Activated naive CD8-positive, alpha-beta T cell treated with anti-CD3 and anti-CD28 coated beads, Interleukin-2, amount 10 ng/mL, durations not matched to agents 7 days and 5 days (primary cell): ENCODE measurements around the gene EFCAB14. TPM values are rescaled to one million over a fixed set of nuclear protein-coding genes. Genes with fewer than 3 reads are reported as not detected.
"Not testable (repeated sequence)": the region's sequence is repeated elsewhere in the genome, so short reads cannot be mapped to it uniquely, and the experiment has no call there.

Experiments used
- ATAC-seq: fragments of 150-1000 bp; cut with Tn5 transposase; one replicate; pipeline ENCODE4 v1.10.0; 2021; ENCODE audit warnings: low read depth, moderate library complexity
- POLR2A ChIA-PET: fragments of 350-600 bp; sonication (Branson Sonifier 250); formaldehyde crosslinking; loops from one replicate; lab custom pipeline; 2021; ENCODE audit warnings: antibody characterized with exemption; lab: Charles Lee
- DNase-seq: peaks from one replicate; pipeline ENCODE4 v3.0.0; 2021
- H3K27ac Mint-ChIP-seq: one replicate; pipeline ENCODE4 v1.8.0; 2022; ENCODE audit warnings: mild to moderate bottlenecking, mixed read lengths
- H3K27me3 Mint-ChIP-seq: one replicate; pipeline ENCODE4 v1.8.0; 2022; ENCODE audit warnings: mild to moderate bottlenecking, moderate library complexity, mixed read lengths
- H3K36me3 Mint-ChIP-seq: one replicate; pipeline ENCODE4 v1.8.0; 2021; ENCODE audit warnings: mild to moderate bottlenecking, mixed read lengths
- H3K4me1 Mint-ChIP-seq: one replicate; pipeline ENCODE4 v1.8.0; 2021; ENCODE audit warnings: mixed read lengths
- H3K4me3 Mint-ChIP-seq: one replicate; pipeline ENCODE4 v1.8.0; 2022; ENCODE audit warnings: mild to moderate bottlenecking, moderate library complexity, mixed read lengths
- H3K9me3 Mint-ChIP-seq: one replicate; pipeline ENCODE4 v1.8.0; 2021; ENCODE audit warnings: mixed read lengths
- total RNA-seq, 2 experiments: library from RNA; stranded (reverse); gene quantifications; one replicate each; pipeline ENCODE4 v1.2.3, GENCODE V29; 2021

EFCAB14 gene
- total RNA-seq, 2 experiments from 2014 or later: 77.4 to 84.2 TPM

DNA sequence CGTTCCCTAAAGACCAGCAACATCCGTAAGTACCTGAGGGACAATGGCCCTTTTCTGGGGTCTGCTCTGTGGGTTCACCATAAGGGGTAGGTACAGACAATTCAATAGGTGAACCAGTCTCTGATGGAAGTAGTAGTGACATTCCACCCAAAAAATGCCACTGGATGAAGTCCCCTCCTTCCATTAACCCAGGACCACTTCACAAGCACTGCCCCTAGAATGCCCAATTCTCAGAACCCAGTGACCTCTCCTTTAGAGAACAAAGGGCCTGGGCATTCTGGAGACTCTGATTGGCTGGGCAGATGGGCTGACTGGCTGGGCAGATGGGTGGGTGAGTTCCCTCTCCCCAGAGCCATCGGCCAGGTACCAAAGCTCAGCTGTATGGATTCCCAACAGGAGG, 47.4 kb downstream of the EFCAB14 start, which contains the start of gene TEX38:
TEX38 (plus strand) TSS at position 301 of the 400 bp plus-strand sequence; CDS start at position 382, 81 bp downstream.
- POLR2A ChIA-PET: no interaction called here
- no peaks in the 10 kb centered on the region for H3K9me3 Mint-ChIP-seq
- DNase-seq: no peak
- no peak within 1 kb of the TSS for H3K4me3 Mint-ChIP-seq
- ATAC-seq: no peak
- peaks cover 30% of the 10 kb centered on the region for H3K4me1 Mint-ChIP-seq
- no peaks in the 10 kb centered on the region for H3K27me3 Mint-ChIP-seq
- H3K36me3 Mint-ChIP-seq: peaks cover 7% of the 10 kb centered on the region
- peak within 1 kb of the TSS; percentile 57 for H3K27ac Mint-ChIP-seq

DNA sequence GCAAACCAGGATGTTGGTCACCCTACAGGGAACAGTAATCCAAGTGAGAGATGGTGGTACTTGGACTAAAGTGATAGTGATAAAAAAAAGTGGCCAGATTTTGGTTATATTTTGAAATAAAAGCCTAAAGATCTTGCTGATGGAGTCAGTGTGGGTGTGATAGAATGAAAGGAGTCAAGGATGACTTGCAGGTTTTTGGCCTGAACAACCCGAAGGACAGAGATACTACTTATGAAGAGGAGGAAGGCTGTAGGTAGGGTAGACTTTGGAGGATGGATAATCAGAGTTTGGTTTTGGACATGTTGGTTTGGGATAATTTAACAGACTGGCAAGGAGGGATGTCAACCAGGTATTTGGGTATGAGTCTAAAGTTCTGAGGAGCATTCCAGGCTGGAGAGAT, 48.8 kb downstream of the EFCAB14 start:
- POLR2A ChIA-PET: no interaction called here
- DNase-seq: no peak
- H3K27ac Mint-ChIP-seq: no peak overlapping the region
- no peaks in the 10 kb centered on the region for H3K9me3 Mint-ChIP-seq
- no peaks in the 10 kb centered on the region for H3K27me3 Mint-ChIP-seq
- H3K36me3 Mint-ChIP-seq: peaks cover 6% of the 10 kb centered on the region
- ATAC-seq: no peak
- H3K4me1 Mint-ChIP-seq: peaks cover 22% of the 10 kb centered on the region
- H3K4me3 Mint-ChIP-seq: no peak overlapping the region

DNA sequence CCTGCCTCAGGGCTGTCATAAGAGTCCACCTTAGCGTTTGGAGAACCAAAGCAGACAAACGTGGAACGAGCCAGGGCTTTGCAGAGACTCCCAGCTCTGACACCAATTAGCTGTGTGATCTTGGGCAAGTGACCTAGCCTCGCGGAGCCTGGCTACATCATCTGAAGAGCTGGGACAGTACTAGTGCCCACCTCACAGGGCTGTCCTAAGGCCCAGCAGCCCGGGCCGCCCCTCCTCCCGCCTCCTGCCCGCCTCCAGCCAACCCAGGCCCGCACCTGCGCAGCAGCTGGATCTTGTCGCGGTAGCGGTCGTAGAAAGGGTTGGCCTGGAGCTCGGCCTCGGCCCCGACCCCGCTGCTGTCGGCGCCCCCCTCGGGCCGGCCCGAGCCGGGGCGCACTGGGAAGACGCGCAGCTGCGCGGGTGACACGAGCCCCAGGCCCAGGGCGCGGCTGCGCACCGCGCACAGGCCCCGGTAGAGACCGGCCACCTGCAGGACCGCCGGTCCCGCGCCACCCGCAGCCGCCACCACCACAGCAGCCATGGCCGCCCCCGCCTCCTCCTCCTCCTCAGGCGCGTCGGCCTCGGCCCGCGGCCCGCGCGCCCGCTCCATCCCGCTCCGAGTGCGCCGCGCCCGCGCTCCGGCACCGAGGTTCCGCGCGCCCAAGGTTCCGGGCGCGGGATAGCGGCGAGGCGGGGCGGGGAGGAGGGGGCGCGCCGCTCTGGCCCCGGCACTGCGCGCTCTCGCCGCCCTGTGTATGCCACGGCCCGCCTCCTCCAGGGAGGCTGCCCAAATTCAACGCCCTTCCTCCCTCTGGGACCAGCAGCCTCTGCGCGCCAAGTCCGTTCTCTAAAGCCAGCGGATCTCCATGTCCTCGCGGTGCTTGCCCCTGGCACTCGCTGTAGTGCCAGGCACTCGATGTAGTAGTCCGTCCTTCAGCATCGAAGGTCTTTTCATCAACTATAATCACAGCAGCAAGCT, 50.8 kb downstream of the EFCAB14 start, which contains the start of gene ATPAF1:
ATPAF1 (minus strand) TSS at position 583 of the 979 bp plus-strand sequence; CDS start at position 541, 42 bp downstream.
- POLR2A ChIA-PET: interaction anchor here (0.8 to 2.6 kb wide), 9 partner anchors 8 to 123 kb away, joined by 3 to 13 read pairs (median 6); partner anchors contain the start of genes EFCAB14, KNCN, MKNK1 and MOB3C
- Mint-ChIP-seq H3K4me3 (peak within 1 kb of the TSS; percentile 93), H3K9me3 (no peaks in the 10 kb centered on the region), H3K36me3 (peaks cover 11% of the 10 kb centered on the region), H3K4me1 (peaks cover 15% of the 10 kb centered on the region), H3K27ac (peak within 1 kb of the TSS; percentile 67), H3K27me3 (no peaks in the 10 kb centered on the region)
- DNase-seq (peak; percentile 78), ATAC-seq (peak; percentile 84)

DNA sequence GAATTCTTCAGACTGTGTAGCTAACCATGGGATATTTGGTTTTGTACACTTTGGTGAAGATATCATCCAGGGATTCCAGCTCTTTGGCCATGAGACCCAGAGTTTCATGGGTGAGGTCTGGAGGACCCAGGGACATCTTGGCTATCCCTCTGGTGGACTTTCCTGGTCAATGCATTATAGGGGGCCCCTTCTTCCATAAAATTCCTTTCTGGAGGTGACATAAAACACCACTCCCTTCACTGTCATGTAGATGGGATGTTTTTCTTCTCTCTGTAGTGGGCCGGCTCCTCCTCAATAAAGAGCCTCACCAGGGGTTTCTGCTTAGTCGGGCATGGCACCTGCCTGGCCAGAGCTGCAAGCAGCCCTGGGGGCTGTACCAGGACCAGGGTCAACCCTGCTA, 52.9 kb downstream of the EFCAB14 start:
- Mint-ChIP-seq H3K36me3 (peaks cover 13% of the 10 kb centered on the region), H3K9me3 (no peaks in the 10 kb centered on the region), H3K27me3 (no peaks in the 10 kb centered on the region), H3K27ac (no peak overlapping the region), H3K4me3 (peak overlapping the region; percentile 93), H3K4me1 (peaks cover 14% of the 10 kb centered on the region)
- POLR2A ChIA-PET: no interaction called here
- DNase-seq (no peak), ATAC-seq (no peak)

DNA sequence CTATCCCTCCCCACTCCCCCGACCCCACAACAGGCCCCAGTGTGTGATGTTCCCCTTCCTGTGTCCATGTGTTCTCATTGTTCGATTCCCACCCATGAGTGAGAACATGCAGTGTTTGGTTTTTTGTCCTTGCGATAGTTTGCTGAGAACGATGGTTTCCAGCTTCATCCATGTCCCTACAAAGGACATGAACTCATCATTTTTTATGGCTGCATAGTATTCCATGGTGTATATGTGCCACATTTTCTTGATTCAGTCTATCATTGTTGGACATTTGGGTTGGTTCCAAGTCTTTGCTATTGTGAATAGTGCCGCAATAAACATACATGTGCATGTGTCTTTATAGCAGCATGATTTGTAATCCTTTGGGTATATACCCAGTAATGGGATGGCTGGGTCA, 56.0 kb downstream of the EFCAB14 start:
- POLR2A ChIA-PET, H3K27ac Mint-ChIP-seq, H3K9me3 Mint-ChIP-seq, ATAC-seq, DNase-seq, H3K4me3 Mint-ChIP-seq, H3K27me3 Mint-ChIP-seq: not testable (repeated sequence)
- Mint-ChIP-seq H3K4me1 (peaks cover 26% of the 10 kb centered on the region), H3K36me3 (peaks cover 15% of the 10 kb centered on the region)

DNA sequence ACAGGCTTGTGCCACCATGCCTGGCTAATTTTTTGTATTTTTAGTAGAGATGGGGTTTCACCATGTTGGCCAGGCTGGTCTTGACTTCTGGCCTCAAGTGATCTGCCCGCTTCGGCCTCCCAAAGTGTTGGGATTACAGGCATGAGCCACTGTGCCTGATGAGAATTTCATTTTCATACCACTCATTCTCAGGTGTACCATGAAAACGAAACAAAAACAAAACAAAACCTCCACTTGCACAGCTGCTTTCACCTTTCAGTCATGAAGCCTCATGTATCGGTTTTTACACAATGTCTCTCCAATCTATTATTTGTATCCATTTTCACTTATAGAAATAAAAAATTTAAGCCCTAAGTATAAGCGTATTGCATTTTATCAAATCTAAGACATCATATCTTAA, 58.8 kb downstream of the EFCAB14 start:
- H3K4me3 Mint-ChIP-seq: not testable (repeated sequence)

DNA sequence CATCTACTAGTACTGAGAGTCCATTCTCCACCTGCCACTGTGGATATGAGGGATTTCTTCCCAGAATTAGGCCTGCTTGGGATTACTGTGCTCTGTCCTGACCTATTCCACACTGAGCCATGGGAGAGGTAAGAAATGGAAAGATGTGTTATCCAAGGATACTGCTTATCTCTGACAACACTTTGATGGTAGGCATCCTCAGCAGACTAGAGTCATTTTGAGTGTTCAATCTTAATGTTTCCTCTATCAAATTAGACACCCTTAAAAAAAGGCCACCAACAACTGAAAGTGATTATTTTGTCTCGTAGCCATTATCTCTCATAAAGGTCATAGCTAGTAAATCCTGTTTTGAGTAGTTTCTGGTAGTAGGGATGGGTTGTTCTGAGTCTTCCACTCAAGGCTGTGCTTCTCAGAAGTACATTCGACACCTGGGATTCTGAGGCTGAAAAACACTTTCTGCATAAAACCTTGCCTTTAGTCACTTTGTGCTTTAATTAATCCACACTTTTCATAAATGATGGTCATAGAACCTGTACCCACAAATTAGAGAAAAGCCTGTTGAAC, 59.5 kb downstream of the EFCAB14 start:
- DNase-seq: no peak
- Mint-ChIP-seq H3K36me3 (peaks cover 29% of the 10 kb centered on the region), H3K4me3 (no peak overlapping the region), H3K27ac (no peak overlapping the region), H3K4me1 (peaks cover 14% of the 10 kb centered on the region), H3K27me3 (no peaks in the 10 kb centered on the region), H3K9me3 (peaks cover 5% of the 10 kb centered on the region)
- POLR2A ChIA-PET: no interaction called here
- ATAC-seq: no peak

More for the DNA sequence above, 58.8 kb downstream of the EFCAB14 start:
- H3K27ac Mint-ChIP-seq, H3K27me3 Mint-ChIP-seq, DNase-seq, POLR2A ChIA-PET, ATAC-seq, H3K9me3 Mint-ChIP-seq: not testable (repeated sequence)
- Mint-ChIP-seq H3K4me1 (peaks cover 14% of the 10 kb centered on the region), H3K36me3 (peaks cover 27% of the 10 kb centered on the region)

DNA sequence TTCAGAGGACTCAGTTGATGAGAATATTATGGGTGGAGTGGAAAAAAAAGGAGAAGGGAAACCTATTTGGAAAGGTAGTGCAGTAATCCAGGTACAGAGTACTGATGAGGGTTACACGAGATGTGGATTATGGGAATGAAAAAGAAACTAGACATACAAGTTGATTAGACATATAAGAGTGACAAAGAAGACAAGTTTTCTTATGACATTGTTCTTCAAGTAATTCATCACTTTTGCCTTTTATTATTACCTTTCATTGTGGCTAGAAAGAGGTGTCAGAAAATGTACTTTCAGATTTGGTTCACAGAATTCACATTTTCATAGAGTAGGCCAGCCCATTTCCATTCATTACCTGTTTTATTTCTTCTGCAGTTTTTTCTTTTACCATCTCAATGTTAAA, 61.1 kb downstream of the EFCAB14 start:
- no peak overlapping the region for H3K4me3 Mint-ChIP-seq
- DNase-seq (no peak), ATAC-seq (no peak)
- POLR2A ChIA-PET: no interaction called here
- H3K27ac Mint-ChIP-seq: no peak overlapping the region
- H3K4me1 Mint-ChIP-seq: peaks cover 14% of the 10 kb centered on the region
- peaks cover 27% of the 10 kb centered on the region for H3K36me3 Mint-ChIP-seq
- H3K27me3 Mint-ChIP-seq: no peaks in the 10 kb centered on the region
- H3K9me3 Mint-ChIP-seq: peaks cover 5% of the 10 kb centered on the region

DNA sequence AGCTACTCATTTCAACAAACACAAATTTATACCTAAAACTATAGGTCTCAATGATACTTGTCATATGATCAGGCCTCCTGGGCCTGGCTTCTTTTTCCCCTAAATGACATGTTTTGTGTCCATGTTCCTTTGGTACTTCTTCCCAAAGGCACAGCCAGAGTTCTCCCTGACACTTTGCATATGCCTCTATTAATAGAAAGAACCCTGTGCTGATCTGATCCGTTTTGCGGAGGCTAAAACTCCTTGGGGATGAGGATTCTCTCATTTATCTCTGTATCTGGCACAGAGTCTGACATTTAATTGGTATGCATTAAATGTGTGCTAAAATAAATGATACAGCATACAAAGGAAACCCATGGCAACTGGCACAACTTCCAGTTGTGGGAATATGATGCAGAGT, 62.3 kb downstream of the EFCAB14 start:
- peaks cover 31% of the 10 kb centered on the region for H3K36me3 Mint-ChIP-seq
- H3K9me3 Mint-ChIP-seq: peaks cover 5% of the 10 kb centered on the region
- H3K27me3 Mint-ChIP-seq: no peaks in the 10 kb centered on the region
- no peak overlapping the region for H3K4me3 Mint-ChIP-seq
- ATAC-seq (no peak), DNase-seq (no peak)
- POLR2A ChIA-PET: no interaction called here
- H3K27ac Mint-ChIP-seq: no peak overlapping the region
- H3K4me1 Mint-ChIP-seq: peaks cover 14% of the 10 kb centered on the region

DNA sequence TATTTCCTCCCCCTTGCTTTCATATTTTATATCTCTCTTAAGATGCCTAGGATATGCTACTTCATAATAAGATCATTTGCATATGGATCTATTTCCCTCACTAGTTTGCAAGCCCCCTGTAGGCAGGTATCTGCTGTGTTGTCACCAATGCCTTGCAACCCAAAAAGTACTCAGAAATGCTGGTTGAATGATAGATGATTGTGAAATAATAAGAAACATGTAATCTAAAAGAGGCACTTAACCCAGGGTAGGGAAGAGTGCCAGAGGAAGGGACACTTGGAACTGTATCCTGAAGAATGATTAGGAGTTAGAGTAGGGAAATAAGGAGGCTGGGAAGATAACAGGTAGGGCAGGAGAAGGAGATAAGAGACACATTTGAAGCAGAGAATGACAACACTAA, 63.1 kb downstream of the EFCAB14 start:
- no peak overlapping the region for H3K27ac Mint-ChIP-seq
- H3K36me3 Mint-ChIP-seq: peaks cover 34% of the 10 kb centered on the region
- H3K9me3 Mint-ChIP-seq: peaks cover 5% of the 10 kb centered on the region
- ATAC-seq (no peak), DNase-seq (no peak)
- no peak overlapping the region for H3K4me3 Mint-ChIP-seq
- peaks cover 14% of the 10 kb centered on the region for H3K4me1 Mint-ChIP-seq
- H3K27me3 Mint-ChIP-seq: no peaks in the 10 kb centered on the region
- POLR2A ChIA-PET: no interaction called here

DNA sequence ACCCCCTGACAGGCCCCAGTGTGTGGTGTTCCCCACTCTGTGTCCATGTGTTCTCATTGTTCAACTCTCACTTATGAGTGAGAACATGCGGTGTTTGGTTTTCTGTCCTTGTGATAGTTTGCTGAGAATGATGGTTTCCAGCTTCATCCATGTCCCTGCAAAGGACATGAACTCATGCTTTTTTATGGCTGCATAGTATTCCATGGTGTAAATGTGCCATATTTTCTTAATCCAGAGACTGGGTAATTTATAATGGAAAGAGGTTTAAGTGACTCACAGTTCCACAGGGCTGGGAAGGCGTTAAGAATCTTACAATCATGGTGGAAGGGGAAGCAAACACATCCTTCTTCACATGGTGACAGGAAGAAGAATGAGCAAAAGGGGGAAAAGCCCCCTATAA, 64.2 kb downstream of the EFCAB14 start:
- H3K4me3 Mint-ChIP-seq, H3K9me3 Mint-ChIP-seq, POLR2A ChIA-PET, ATAC-seq, DNase-seq, H3K4me1 Mint-ChIP-seq, H3K27ac Mint-ChIP-seq, H3K27me3 Mint-ChIP-seq: not testable (repeated sequence)
- peaks cover 45% of the 10 kb centered on the region for H3K36me3 Mint-ChIP-seq

DNA sequence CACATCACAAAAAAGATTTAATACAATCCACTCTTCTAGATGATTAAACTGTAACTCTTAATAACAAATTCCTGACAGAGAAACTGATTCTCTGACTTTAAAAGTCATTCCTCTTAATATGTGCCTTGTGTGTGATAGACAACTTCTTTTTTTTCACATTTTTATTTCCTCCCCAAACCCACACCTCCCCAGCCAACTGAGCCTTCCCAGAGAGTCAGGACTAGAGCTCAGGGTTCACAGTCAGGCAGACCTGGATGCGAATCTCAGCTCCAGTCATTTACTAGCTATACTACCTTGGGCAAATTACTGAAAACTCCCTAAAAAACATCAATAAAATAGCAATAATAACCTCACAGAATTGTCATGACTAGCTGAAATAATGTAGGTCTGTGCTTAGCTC, 64.9 kb downstream of the EFCAB14 start:
- Mint-ChIP-seq H3K27ac (no peak overlapping the region), H3K27me3 (no peaks in the 10 kb centered on the region), H3K4me1 (peaks cover 2% of the 10 kb centered on the region), H3K9me3 (peaks cover 9% of the 10 kb centered on the region), H3K36me3 (peaks cover 50% of the 10 kb centered on the region), H3K4me3 (no peak overlapping the region)
- DNase-seq (no peak), ATAC-seq (no peak)
- POLR2A ChIA-PET: no interaction called here

DNA sequence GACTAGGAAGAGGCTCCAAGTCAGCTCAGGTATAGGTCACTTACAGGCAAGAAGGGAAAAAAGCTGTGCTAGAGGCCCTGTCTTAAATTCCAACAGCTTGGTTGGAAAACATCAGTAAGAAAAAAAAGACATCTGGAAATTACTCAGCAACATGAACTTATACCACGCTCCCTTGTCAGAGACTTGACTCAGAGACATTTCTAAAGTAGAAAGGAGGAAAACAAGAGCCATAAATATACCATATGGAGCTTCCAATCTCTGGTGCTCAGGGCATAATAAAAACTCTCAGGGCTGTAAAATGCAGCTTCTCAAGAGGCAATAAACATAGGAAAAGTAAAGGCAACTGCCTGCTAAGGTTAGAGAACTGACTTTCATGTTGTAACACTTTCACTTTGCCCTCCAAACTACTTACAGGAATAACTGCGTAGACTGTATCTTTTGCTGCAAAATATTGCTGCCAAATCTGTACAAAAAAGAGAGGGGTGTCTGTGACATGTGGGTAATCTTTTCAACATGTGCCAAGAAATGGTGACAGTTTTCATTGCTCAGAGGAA, 65.4 kb downstream of the EFCAB14 start:
- peaks cover 2% of the 10 kb centered on the region for H3K4me1 Mint-ChIP-seq
- no peak for ATAC-seq
- peaks cover 53% of the 10 kb centered on the region for H3K36me3 Mint-ChIP-seq
- no peak overlapping the region for H3K4me3 Mint-ChIP-seq
- no peaks in the 10 kb centered on the region for H3K27me3 Mint-ChIP-seq
- no peak for DNase-seq
- H3K9me3 Mint-ChIP-seq: peaks cover 9% of the 10 kb centered on the region
- POLR2A ChIA-PET: no interaction called here
- no peak overlapping the region for H3K27ac Mint-ChIP-seq
